GM21423 (cell line): ENCODE results near the gene PHF23.

Source experiments
- ATAC-seq: cut with Tn5 transposase; IDR thresholded peaks from one replicate; pipeline ENCODE4 v1.9.1; 2021; ENCODE audit warnings: mild to moderate bottlenecking, moderate library complexity; ENCODE audit not compliant: unreplicated experiment

Gene PHF23

GRCh38 chr17:7207120-7208001, 31.9 kb downstream of the PHF23 start:
- ATAC-seq = no peak

GRCh38 chr17:7205561-7205960, 33.7 kb downstream of the PHF23 start:
- ATAC-seq = no peak

DNA sequence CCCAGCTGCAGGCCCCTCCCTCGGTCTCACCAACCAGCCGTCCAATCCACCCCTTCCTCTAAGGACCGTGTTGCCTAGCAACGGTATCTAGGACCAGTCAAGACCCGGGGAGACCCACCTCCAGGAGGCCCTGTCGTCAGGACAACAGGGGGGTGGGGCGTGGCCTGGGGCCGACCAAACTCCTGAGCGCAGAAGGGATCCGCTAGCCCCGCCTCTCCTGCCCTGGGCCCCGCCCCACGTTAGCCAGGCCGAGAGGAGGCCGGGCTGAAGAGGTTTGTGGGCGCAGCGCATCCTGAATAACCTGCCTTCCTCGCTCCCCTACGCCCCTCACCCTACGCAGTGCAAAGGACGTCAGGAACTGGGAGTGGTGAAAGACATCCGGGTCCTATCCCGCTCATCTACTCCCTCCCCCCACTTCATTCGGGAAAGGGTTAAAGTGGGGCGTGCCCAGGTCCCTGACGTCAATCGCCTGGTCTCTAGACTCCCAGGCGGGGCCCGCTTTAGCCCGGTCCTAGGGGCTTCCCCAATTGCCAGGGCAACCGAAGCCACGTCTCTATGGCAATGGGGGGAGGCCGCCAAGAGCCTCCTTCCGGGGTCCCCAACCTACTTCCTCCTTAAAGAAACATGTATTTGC, 34.3 kb downstream of the PHF23 start:
- peak; percentile 80 for ATAC-seq

- ATAC-seq = no peak
These were observed 34.9 kb downstream of the PHF23 start for GRCh38 chr17:7204336-7204735.

- no peak for ATAC-seq
These were observed 35.9 kb downstream of the PHF23 start for GRCh38 chr17:7203391-7203790.

GRCh38 chr17:7196651-7197401, 42.4 kb downstream of the PHF23 start:
- ATAC-seq = no peak

GRCh38 chr17:7195971-7196370, 43.3 kb downstream of the PHF23 start:
- ATAC-seq = no peak

- no peak for ATAC-seq
These were observed 46.9 kb downstream of the PHF23 start for GRCh38 chr17:7192271-7192937.

DNA sequence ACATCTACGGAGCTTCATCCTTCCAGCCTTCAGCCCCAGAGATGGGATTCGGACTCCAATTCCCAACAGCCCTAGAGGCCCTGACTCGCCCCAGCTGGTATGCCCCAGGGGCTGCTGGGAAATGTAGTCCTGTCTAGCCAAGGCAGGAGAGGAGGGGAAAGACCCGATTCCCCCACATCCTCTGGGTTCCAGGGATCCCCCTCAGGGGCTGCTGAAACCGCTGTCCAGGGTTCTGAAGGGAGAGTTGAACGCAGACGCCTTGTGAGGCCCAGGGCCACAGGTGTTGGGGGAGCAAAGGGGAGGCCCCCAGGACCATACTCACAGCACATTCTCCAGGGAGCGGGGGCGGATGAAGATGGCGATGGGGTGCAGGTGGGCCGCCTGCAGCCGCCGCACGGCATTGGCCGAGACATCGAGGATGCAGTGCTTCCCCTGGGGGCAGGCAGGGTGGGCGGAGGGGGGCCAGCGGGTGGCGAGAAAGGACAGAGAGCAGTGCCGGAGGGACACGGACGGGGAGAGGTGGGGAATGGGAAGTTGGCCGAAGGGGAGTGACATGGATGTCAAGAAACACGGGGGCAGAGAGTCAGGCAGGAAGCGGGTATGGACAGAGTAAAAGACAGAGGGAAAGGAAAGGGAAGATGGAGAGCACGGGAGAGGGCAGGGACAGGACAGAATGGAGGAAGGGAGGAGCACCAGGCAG, 47.5 kb downstream of the PHF23 start:
- no peak for ATAC-seq

- ATAC-seq = no peak
These were observed 48.2 kb downstream of the PHF23 start for GRCh38 chr17:7191069-7191468.

GRCh38 chr17:7190276-7190917, 48.9 kb downstream of the PHF23 start:
- ATAC-seq = no peak

- no peak for ATAC-seq
These were observed 53.0 kb downstream of the PHF23 start for GRCh38 chr17:7186241-7186640.
